T-helper 17 cell (primary cell): Measurements from ENCODE around the gene CTNNA2. TPM values are rescaled to one million over a fixed set of nuclear protein-coding genes. Genes with fewer than 3 reads are reported as not detected.

ENCODE experiments used
- ATAC-seq: fragments of 150-1000 bp; cut with Tn5 transposase; 2 replicates; pipeline ENCODE4 v1.10.0; 2021; ENCODE audit warnings: mild to moderate bottlenecking, moderate library complexity
- DNase-seq, 3 donors: peaks; one replicate each; pipeline versions ENCODE4 v3.0.0 to v3.0.0-alpha.2; 2020 to 2021
- H3K9me3 ChIP-seq: one replicate; pipeline ENCODE4 v1.7.0; 2013; ENCODE audit warnings: low read length, mild to moderate bottlenecking; ENCODE audit not compliant: control insufficient read depth, poor library complexity, severe bottlenecking
- H3K27ac Mint-ChIP-seq: one replicate; pipeline ENCODE4 v1.8.0; 2022; ENCODE audit warnings: mild to moderate bottlenecking, moderate library complexity, mixed read lengths
- H3K27me3 Mint-ChIP-seq: one replicate; pipeline ENCODE4 v1.8.0; 2022; ENCODE audit warnings: mixed read lengths
- H3K36me3 Mint-ChIP-seq: one replicate; pipeline ENCODE4 v1.8.0; 2022; ENCODE audit warnings: low read depth, mixed read lengths
- H3K4me1 Mint-ChIP-seq: one replicate; pipeline ENCODE4 v1.8.0; 2022; ENCODE audit warnings: mild to moderate bottlenecking, mixed read lengths
- H3K4me3 Mint-ChIP-seq: one replicate; pipeline ENCODE4 v1.8.0; 2022; ENCODE audit warnings: mild to moderate bottlenecking, moderate library complexity, mixed read lengths
- total RNA-seq, 4 donors: library from RNA in 2 of 4; stranded (reverse) in 2 of 4; gene quantifications; one replicate each; pipeline ENCODE4 v1.2.3 and lab custom pipeline; 2022 to 2026

The CTNNA2 gene
- total RNA-seq, 2 donors from 2014 or later, result not detected

DNA sequence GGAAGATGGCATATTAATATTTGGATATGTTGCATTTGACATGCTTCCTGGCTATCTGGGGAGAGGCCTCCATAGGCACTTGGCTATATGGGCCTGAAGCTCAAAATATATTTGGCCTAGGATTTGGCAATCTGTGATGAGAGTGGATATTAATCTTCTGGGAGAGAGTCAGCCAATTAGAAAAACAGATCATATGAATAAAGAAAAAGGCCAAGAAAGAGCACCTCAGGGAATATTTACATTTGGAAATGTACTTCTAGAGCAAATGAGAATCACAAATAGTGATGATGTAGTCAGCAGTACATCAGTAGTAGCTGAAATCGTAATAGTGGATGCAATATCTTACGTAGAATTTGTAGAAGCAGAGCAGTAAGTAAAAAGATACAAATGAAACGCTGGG, 277.0 kb downstream of the CTNNA2 start:
- ATAC-seq (no peak), DNase-seq (no peak)
- H3K27me3 Mint-ChIP-seq, result no peaks in the 10 kb centered on the region
- no peaks in the 10 kb centered on the region for H3K36me3 Mint-ChIP-seq
- H3K4me1 Mint-ChIP-seq, result no peaks in the 10 kb centered on the region
- peaks cover 4% of the 10 kb centered on the region for H3K9me3 ChIP-seq
- no peak overlapping the region for H3K27ac Mint-ChIP-seq
- H3K4me3 Mint-ChIP-seq, result no peak overlapping the region

GRCh38 chr2:79792090-79792489, 279.2 kb downstream of the CTNNA2 start:
- Mint-ChIP-seq H3K27me3 (no peaks in the 10 kb centered on the region), H3K4me3 (no peak overlapping the region), H3K4me1 (no peaks in the 10 kb centered on the region), H3K27ac (no peak overlapping the region), H3K36me3 (no peaks in the 10 kb centered on the region)
- no peaks in the 10 kb centered on the region for H3K9me3 ChIP-seq
- no peak for ATAC-seq
- DNase-seq, result no peak

DNA sequence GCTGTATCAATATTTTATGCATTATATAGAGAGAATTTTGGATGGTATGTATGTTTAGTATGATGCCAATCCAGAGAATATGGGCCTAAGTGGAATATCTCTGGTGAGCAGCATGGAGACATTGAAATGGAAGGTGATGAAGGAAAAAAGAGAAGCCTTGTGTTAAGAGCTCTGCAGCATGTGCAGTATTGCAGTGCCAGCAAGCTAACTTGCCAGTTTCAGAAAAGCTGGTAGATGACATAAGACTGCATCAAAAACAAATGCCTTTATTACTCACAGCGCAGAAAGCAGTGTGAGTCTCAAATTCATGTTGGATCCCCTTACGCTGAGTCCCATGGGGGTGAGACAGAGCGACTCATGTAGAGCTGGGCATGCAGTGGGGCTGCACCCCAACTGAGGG, 280.2 kb downstream of the CTNNA2 start:
- DNase-seq (no peak), ATAC-seq (no peak)
- Mint-ChIP-seq H3K27me3 (no peaks in the 10 kb centered on the region), H3K4me1 (no peaks in the 10 kb centered on the region), H3K27ac (no peak overlapping the region), H3K4me3 (no peak overlapping the region), H3K36me3 (no peaks in the 10 kb centered on the region)
- no peaks in the 10 kb centered on the region for H3K9me3 ChIP-seq

DNA sequence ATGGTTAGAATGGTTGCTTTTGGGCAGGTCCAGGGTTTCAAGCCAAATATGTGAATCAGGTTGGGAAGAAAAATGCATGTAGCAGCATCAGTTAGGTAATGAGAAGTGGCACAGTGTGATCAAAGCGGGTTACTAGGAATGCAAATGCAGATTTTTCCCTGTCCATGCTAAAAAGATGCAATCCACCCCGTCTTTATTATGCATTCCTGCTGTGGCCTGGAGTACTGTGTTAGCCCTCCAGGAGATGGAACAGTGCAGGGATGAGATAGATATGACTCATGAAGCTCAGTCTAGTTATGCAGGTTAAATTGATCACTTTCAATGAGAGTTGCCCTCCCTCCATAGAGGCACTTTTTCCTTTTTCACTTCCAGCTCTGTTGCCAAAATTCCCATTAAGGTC, 283.8 kb downstream of the CTNNA2 start:
- no peaks in the 10 kb centered on the region for H3K9me3 ChIP-seq
- DNase-seq (no peak), ATAC-seq (no peak)
- no peaks in the 10 kb centered on the region for H3K27me3 Mint-ChIP-seq
- H3K4me1 Mint-ChIP-seq, result no peaks in the 10 kb centered on the region
- H3K36me3 Mint-ChIP-seq, result no peaks in the 10 kb centered on the region
- H3K27ac Mint-ChIP-seq, result no peak overlapping the region
- no peak overlapping the region for H3K4me3 Mint-ChIP-seq

DNA sequence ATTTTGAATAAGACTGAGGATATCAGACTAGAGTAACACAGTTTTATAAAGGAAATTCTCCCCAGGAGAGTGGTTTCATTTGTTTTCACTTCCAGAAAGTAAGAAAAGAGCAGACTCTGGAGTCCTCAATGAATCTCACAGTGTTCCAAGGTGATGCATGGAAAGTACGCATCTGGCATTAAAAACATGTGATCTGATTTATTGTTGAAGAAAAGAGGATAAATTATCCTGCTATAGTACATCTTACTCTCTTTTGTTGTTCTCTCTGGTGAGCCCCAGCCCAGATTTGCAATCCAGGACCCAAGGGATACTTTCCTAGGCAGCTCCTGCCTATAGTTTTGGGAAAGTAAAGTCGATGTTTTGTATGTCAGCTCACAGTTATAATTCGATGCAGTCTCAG, 285.9 kb downstream of the CTNNA2 start:
- H3K4me3 Mint-ChIP-seq, result no peak overlapping the region
- no peak for ATAC-seq

GRCh38 chr2:79799729-79800128, 286.9 kb downstream of the CTNNA2 start:
- Mint-ChIP-seq H3K27ac (no peak overlapping the region), H3K4me3 (no peak overlapping the region), H3K27me3 (no peaks in the 10 kb centered on the region), H3K36me3 (no peaks in the 10 kb centered on the region), H3K4me1 (no peaks in the 10 kb centered on the region)
- ATAC-seq, result no peak
- no peak for DNase-seq
- H3K9me3 ChIP-seq, result no peaks in the 10 kb centered on the region

More for the DNA sequence above, 285.9 kb downstream of the CTNNA2 start:
- H3K9me3 ChIP-seq, result no peaks in the 10 kb centered on the region
- Mint-ChIP-seq H3K27ac (no peak overlapping the region), H3K27me3 (no peaks in the 10 kb centered on the region), H3K4me1 (no peaks in the 10 kb centered on the region), H3K36me3 (no peaks in the 10 kb centered on the region)
- no peak for DNase-seq

- Mint-ChIP-seq H3K4me3 (no peak overlapping the region), H3K27me3 (no peaks in the 10 kb centered on the region), H3K4me1 (no peaks in the 10 kb centered on the region), H3K36me3 (no peaks in the 10 kb centered on the region), H3K27ac (no peak overlapping the region)
- DNase-seq (no peak), ATAC-seq (no peak)
- no peaks in the 10 kb centered on the region for H3K9me3 ChIP-seq
Measured at GRCh38 chr2:79801082-79801481, 288.2 kb downstream of the CTNNA2 start.

GRCh38 chr2:79817288-79817687, 304.4 kb downstream of the CTNNA2 start:
- no peaks in the 10 kb centered on the region for H3K9me3 ChIP-seq
- Mint-ChIP-seq H3K4me1 (no peaks in the 10 kb centered on the region), H3K4me3 (no peak overlapping the region), H3K27ac (no peak overlapping the region), H3K36me3 (no peaks in the 10 kb centered on the region), H3K27me3 (no peaks in the 10 kb centered on the region)
- no peak for DNase-seq
- ATAC-seq, result no peak

DNA sequence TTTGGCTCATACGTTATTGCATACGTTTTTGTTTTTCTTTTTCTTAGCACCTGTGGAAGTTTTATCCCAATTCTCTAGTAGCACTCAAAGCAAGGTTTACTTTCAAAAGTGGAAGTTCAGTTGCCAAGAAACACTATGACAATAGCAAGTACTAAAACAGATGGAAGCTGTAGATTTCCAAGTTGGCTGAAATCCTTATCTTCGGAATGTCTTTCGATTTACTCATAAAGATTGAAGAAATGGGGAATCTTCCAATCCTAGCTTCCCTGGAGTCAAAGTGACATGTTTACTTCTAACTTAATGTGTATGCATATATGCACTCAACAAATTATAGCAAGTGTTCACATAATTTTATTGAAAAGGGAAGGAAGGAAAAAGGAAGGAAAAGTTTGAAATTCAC, 307.4 kb downstream of the CTNNA2 start:
- Mint-ChIP-seq H3K36me3 (no peaks in the 10 kb centered on the region), H3K4me3 (no peak overlapping the region), H3K27ac (no peak overlapping the region), H3K4me1 (no peaks in the 10 kb centered on the region), H3K27me3 (no peaks in the 10 kb centered on the region)
- no peak for ATAC-seq
- DNase-seq, result no peak
- H3K9me3 ChIP-seq, result no peaks in the 10 kb centered on the region

DNA sequence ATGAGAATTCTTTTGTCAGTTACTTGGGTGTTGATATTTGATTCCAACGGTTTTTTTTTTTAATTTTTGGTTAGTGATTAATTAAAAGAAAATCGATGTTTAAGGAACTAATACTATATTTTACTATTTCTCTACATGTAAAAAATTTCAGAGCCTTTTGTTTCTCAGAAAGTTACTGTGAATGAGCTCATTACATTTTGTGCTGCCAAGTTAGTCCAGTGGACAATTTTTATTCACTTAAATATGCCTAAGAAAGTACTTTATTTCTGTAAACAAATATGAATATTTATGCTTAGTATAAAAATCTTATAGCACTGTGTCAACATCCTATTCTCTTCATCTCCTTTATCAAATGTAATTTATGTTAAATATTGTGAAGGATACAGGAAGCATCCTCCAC, 309.3 kb downstream of the CTNNA2 start:
- Mint-ChIP-seq H3K36me3 (no peaks in the 10 kb centered on the region), H3K27me3 (no peaks in the 10 kb centered on the region), H3K4me3 (no peak overlapping the region), H3K27ac (no peak overlapping the region), H3K4me1 (no peaks in the 10 kb centered on the region)
- no peaks in the 10 kb centered on the region for H3K9me3 ChIP-seq
- ATAC-seq (no peak), DNase-seq (no peak)

- no peaks in the 10 kb centered on the region for H3K4me1 Mint-ChIP-seq
- no peaks in the 10 kb centered on the region for H3K36me3 Mint-ChIP-seq
- DNase-seq, result no peak
- H3K27ac Mint-ChIP-seq, result no peak overlapping the region
- no peaks in the 10 kb centered on the region for H3K9me3 ChIP-seq
- H3K27me3 Mint-ChIP-seq, result no peaks in the 10 kb centered on the region
- no peak for ATAC-seq
- H3K4me3 Mint-ChIP-seq, result no peak overlapping the region
Measured at GRCh38 chr2:79824086-79824786, 311.4 kb downstream of the CTNNA2 start.

DNA sequence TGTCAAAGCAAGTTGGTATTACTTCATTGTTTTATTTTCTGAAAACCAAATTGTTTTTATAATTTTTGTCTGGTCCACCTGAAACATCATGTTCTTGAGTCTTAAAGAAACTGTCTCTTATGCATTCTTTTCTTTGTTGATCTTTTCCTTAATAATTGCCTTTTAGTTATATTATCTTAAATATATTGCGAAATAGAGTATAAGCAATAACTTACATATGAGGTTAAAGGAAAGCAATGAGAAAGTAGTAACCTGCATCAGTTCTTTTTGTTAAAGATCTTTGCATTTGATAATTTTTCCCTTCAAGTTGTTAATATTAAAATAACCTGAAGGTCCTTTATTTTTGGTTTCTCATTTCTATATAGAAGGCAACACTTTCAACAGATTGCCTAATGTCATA, 315.0 kb downstream of the CTNNA2 start:
- ATAC-seq, result no peak
- no peak for DNase-seq
- H3K4me1 Mint-ChIP-seq, result no peaks in the 10 kb centered on the region
- no peaks in the 10 kb centered on the region for H3K27me3 Mint-ChIP-seq
- no peaks in the 10 kb centered on the region for H3K36me3 Mint-ChIP-seq
- H3K9me3 ChIP-seq, result no peaks in the 10 kb centered on the region
- no peak overlapping the region for H3K4me3 Mint-ChIP-seq
- no peak overlapping the region for H3K27ac Mint-ChIP-seq

GRCh38 chr2:79830501-79830900, 317.6 kb downstream of the CTNNA2 start:
- Mint-ChIP-seq H3K4me3 (no peak overlapping the region), H3K4me1 (no peaks in the 10 kb centered on the region), H3K27me3 (no peaks in the 10 kb centered on the region), H3K36me3 (no peaks in the 10 kb centered on the region), H3K27ac (no peak overlapping the region)
- DNase-seq (no peak), ATAC-seq (no peak)
- H3K9me3 ChIP-seq, result no peaks in the 10 kb centered on the region

- Mint-ChIP-seq H3K27me3 (no peaks in the 10 kb centered on the region), H3K4me1 (no peaks in the 10 kb centered on the region), H3K4me3 (no peak overlapping the region), H3K27ac (no peak overlapping the region), H3K36me3 (no peaks in the 10 kb centered on the region)
- DNase-seq (no peak), ATAC-seq (no peak)
- no peaks in the 10 kb centered on the region for H3K9me3 ChIP-seq
Measured at GRCh38 chr2:79831961-79832360, 319.1 kb downstream of the CTNNA2 start.
